H9 (cell line): ENCODE results near the gene MYO1E. TPM values are rescaled to one million over a fixed set of nuclear protein-coding genes. Genes with fewer than 3 reads are reported as not detected.

Experiments used
- DNase-seq: peaks from one replicate; pipeline ENCODE4 v3.0.0-alpha.2; 2017
- H2AFZ ChIP-seq: one replicate; pipeline ENCODE4 v1.6.1; 2013; ENCODE audit warnings: mild to moderate bottlenecking, low read length, control low read depth, moderate library complexity
- H2AK5ac ChIP-seq: 2 replicates; pipeline ENCODE4 v1.6.1; 2013; ENCODE audit warnings: low read length, control low read depth, mixed read lengths; ENCODE audit not compliant: insufficient read length
- H2BK120ac ChIP-seq: one replicate; pipeline ENCODE4 v1.6.1; 2013; ENCODE audit warnings: low read depth, mild to moderate bottlenecking, low read length, control low read depth, inconsistent platforms; ENCODE audit not compliant: poor library complexity, severe bottlenecking
- H2BK12ac ChIP-seq: 2 replicates; pipeline ENCODE4 v1.6.1; 2013; ENCODE audit warnings: low read length, control low read depth, mixed read lengths, low read depth; ENCODE audit not compliant: insufficient read length
- H2BK15ac ChIP-seq: 2 replicates; pipeline ENCODE4 v1.6.1; 2013; ENCODE audit warnings: low read depth, low read length, control low read depth
- H2BK20ac ChIP-seq: one replicate; pipeline ENCODE4 v1.6.1; 2013; ENCODE audit warnings: low read depth, mild to moderate bottlenecking, low read length, control low read depth, inconsistent platforms; ENCODE audit not compliant: poor library complexity, severe bottlenecking
- H2BK5ac ChIP-seq: 2 replicates; pipeline ENCODE4 v1.6.1; 2013; ENCODE audit warnings: low read length, control low read depth, mixed read lengths; ENCODE audit not compliant: insufficient read length
- H3K14ac ChIP-seq: 2 replicates; pipeline ENCODE4 v1.6.1; 2013; ENCODE audit warnings: low read length, control low read depth; ENCODE audit not compliant: insufficient read depth
- H3K18ac ChIP-seq: 2 replicates; pipeline ENCODE4 v1.6.1; 2013; ENCODE audit warnings: low read depth, mild to moderate bottlenecking, mixed read lengths, low read length, control low read depth; ENCODE audit not compliant: insufficient read length
- H3K23ac ChIP-seq: 2 replicates; pipeline ENCODE4 v1.6.1; 2013; ENCODE audit warnings: low read length, control low read depth, mixed read lengths, low read depth; ENCODE audit not compliant: insufficient read length
- H3K23me2 ChIP-seq: 2 replicates; pipeline ENCODE4 v1.6.1; 2013; ENCODE audit warnings: low read depth, mild to moderate bottlenecking, mixed read lengths, low read length, control low read depth; ENCODE audit not compliant: insufficient read length, poor library complexity, severe bottlenecking
- H3K27ac ChIP-seq: 2 replicates; pipeline ENCODE4 v1.5.1; 2013; ENCODE audit warnings: low read length, control low read depth, mixed read lengths, low read depth; ENCODE audit not compliant: insufficient read length
- H3K27me3 ChIP-seq: 2 replicates; pipeline ENCODE4 v1.6.1; 2013; ENCODE audit warnings: low read length, control low read depth, inconsistent platforms; ENCODE audit not compliant: insufficient read depth
- H3K4ac ChIP-seq: 2 replicates; pipeline ENCODE4 v1.6.1; 2013; ENCODE audit warnings: low read depth, mild to moderate bottlenecking, control low read depth, inconsistent platforms, low read length, moderate library complexity
- H3K4me1 ChIP-seq: 2 replicates; pipeline ENCODE4 v1.6.1; 2013; ENCODE audit warnings: low read length, control low read depth, inconsistent platforms; ENCODE audit not compliant: insufficient read depth
- H3K4me2 ChIP-seq: 2 replicates; pipeline ENCODE4 v1.6.1; 2013; ENCODE audit warnings: low read length, control low read depth, mixed read lengths; ENCODE audit not compliant: insufficient read length, insufficient read depth
- H3K56ac ChIP-seq: 2 replicates; pipeline ENCODE4 v1.6.1; 2013; ENCODE audit warnings: low read depth, mild to moderate bottlenecking, mixed read lengths, low read length, control low read depth; ENCODE audit not compliant: insufficient read length
- H3K79me1 ChIP-seq: 2 replicates; pipeline ENCODE4 v1.6.1; 2013; ENCODE audit warnings: low read depth, mild to moderate bottlenecking, moderate library complexity, low read length, control low read depth, inconsistent platforms; ENCODE audit not compliant: insufficient read depth, poor library complexity, severe bottlenecking
- H3K79me2 ChIP-seq: 2 replicates; pipeline ENCODE4 v1.6.1; 2013; ENCODE audit warnings: low read length, control low read depth, inconsistent platforms; ENCODE audit not compliant: insufficient read depth
- H3K9ac ChIP-seq: 2 replicates; pipeline ENCODE4 v1.6.1; 2013; ENCODE audit warnings: low read length, control low read depth, mixed read lengths; ENCODE audit not compliant: insufficient read length; ENCODE audit errors: extremely low read depth
- H3K9me3 ChIP-seq: one replicate; pipeline ENCODE4 v1.6.1; 2013; ENCODE audit warnings: low read depth, low read length, inconsistent platforms; ENCODE audit not compliant: control insufficient read depth
- H3T11ph ChIP-seq: one replicate; pipeline ENCODE4 v1.6.1; 2013; ENCODE audit warnings: mild to moderate bottlenecking, low read length, control low read depth, inconsistent platforms
- H4K20me1 ChIP-seq: one replicate; pipeline ENCODE4 v1.6.1; 2013; ENCODE audit not compliant: control insufficient read depth, insufficient read length, insufficient read depth
- H4K5ac ChIP-seq: 2 replicates; pipeline ENCODE4 v1.6.1; 2013; ENCODE audit warnings: low read depth, mild to moderate bottlenecking, mixed read lengths, low read length, control low read depth; ENCODE audit not compliant: insufficient read length
- H4K8ac ChIP-seq: replicated peaks from 2 replicates; pipeline ENCODE4 v1.6.1; 2013; ENCODE audit warnings: low read length, control low read depth, mixed read lengths, low read depth; ENCODE audit not compliant: insufficient read length
- H4K91ac ChIP-seq: 2 replicates; pipeline ENCODE4 v1.6.1; 2013; ENCODE audit warnings: low read depth, mild to moderate bottlenecking, moderate library complexity, mixed read lengths, low read length, control low read depth; ENCODE audit not compliant: insufficient read length
- H3K27ac Mint-ChIP-seq, 3 experiments: 2 replicates in 2 of 3; 3 replicates in 1 of 3; pipeline ENCODE4 v1.8.0; 2020 to 2021; ENCODE audit warnings: mixed read lengths in 3 of 3, mild to moderate bottlenecking in 1 of 3, moderate library complexity in 1 of 3
- H3K27me3 Mint-ChIP-seq: 2 replicates; pipeline ENCODE4 v1.8.0; 2021; ENCODE audit warnings: low read depth, mild to moderate bottlenecking, moderate library complexity, mixed read lengths
- H3K36me3 Mint-ChIP-seq, 3 experiments: 2 replicates in 2 of 3; 3 replicates in 1 of 3; pipeline ENCODE4 v1.8.0; 2020 to 2021; ENCODE audit warnings: low read depth in 3 of 3, mixed read lengths in 3 of 3; ENCODE audit not compliant: insufficient read depth in 1 of 3
- H3K4me1 Mint-ChIP-seq, 2 experiments: 2 replicates each; pipeline ENCODE4 v1.8.0; 2020; ENCODE audit warnings: mixed read lengths in 2 of 2
- H3K4me3 Mint-ChIP-seq, 2 experiments: 2 replicates in 1 of 2; 3 replicates in 1 of 2; pipeline ENCODE4 v1.8.0; 2020 to 2021; ENCODE audit warnings: mild to moderate bottlenecking in 2 of 2, mixed read lengths in 2 of 2, moderate library complexity in 1 of 2
- H3K9me3 Mint-ChIP-seq, 2 experiments: 2 replicates in 1 of 2; 3 replicates in 1 of 2; pipeline ENCODE4 v1.8.0; 2020; ENCODE audit warnings: mild to moderate bottlenecking in 2 of 2, mixed read lengths in 2 of 2, moderate library complexity in 1 of 2
- WGBS: extraction: QIAGEN DNeasy Blood & Tissue Kit; methylation state at CpG from one replicate; pipeline ENCODE4 v1.1.7; 2013; ENCODE audit warnings: missing lambda C conversion rate, low lambda C conversion rate, mixed read lengths; ENCODE audit not compliant: insufficient read length; ENCODE audit errors: extremely low coverage; 5-methylcytosine and 5-hydroxymethylcytosine counted together
- total RNA-seq: library from RNA; stranded (reverse); gene quantifications from 2 replicates; pipeline ENCODE4 v1.2.1, GENCODE V29; 2021
- TF ChIP-seq, protein P1 (sequence below): fragments of 200-600 bp; sonication (generic); conservative IDR thresholded peaks from 3 replicates; pipeline ENCODE4 v1.8.0; 2021; ENCODE audit warnings: antibody characterized with exemption, mild to moderate bottlenecking

Gene MYO1E
- total RNA-seq, 1 experiment from 2014 or later, result 235 TPM

DNA sequence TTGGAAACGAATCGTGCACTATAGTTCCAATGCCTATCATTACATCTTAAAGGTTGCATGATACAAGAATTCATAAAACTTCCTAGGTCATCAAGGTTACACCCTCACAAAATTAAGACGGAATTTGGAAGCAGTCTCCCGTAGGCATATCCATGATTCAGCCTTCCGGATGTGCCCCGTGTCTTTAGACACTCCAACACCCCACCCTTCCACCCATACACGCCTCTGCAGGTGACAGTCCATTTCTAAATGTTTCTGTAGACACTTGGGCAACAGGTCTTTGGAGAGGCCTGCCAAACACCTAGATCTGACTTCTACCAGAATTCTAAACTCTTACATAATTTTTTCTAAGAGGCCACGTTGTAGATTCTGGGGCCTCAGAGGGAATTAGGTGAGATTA is 116.2 kb downstream of the MYO1E start:
- H3K27me3 ChIP-seq, result no peaks in the 10 kb centered on the region
- no peaks in the 10 kb centered on the region for H3K23me2 ChIP-seq
- no peak overlapping the region for H4K8ac ChIP-seq
- no peaks in the 10 kb centered on the region for H3K4me1 ChIP-seq
- H3K4me3 Mint-ChIP-seq, result no peak overlapping the region
- H3K27ac ChIP-seq, result no peak overlapping the region
- peaks cover 0 to 43% (median 21%) of the 10 kb centered on the region in 3 experiments; a peak in 5 of 7 replicates for H3K36me3 Mint-ChIP-seq
- no peak overlapping the region for H2AFZ ChIP-seq
- no peak for DNase-seq
- H3K4ac ChIP-seq, result no peak overlapping the region
- H2BK20ac ChIP-seq, result no peak overlapping the region
- H3K4me1 Mint-ChIP-seq, result peaks cover 2 to 6% of the 10 kb centered on the region in 2 experiments; a peak in 3 of 4 replicates
- H2BK120ac ChIP-seq, result no peak overlapping the region
- H3K79me2 ChIP-seq, result no peaks in the 10 kb centered on the region
- no peak overlapping the region for H2AK5ac ChIP-seq
- H4K91ac ChIP-seq, result no peak overlapping the region
- WGBS, result no CpG with 5 or more reads among the region's 8 CpGs
- H3K9me3 ChIP-seq, result no peaks in the 10 kb centered on the region
- no peaks in the 10 kb centered on the region for H4K20me1 ChIP-seq
- TF ChIP-seq, protein P1, sequence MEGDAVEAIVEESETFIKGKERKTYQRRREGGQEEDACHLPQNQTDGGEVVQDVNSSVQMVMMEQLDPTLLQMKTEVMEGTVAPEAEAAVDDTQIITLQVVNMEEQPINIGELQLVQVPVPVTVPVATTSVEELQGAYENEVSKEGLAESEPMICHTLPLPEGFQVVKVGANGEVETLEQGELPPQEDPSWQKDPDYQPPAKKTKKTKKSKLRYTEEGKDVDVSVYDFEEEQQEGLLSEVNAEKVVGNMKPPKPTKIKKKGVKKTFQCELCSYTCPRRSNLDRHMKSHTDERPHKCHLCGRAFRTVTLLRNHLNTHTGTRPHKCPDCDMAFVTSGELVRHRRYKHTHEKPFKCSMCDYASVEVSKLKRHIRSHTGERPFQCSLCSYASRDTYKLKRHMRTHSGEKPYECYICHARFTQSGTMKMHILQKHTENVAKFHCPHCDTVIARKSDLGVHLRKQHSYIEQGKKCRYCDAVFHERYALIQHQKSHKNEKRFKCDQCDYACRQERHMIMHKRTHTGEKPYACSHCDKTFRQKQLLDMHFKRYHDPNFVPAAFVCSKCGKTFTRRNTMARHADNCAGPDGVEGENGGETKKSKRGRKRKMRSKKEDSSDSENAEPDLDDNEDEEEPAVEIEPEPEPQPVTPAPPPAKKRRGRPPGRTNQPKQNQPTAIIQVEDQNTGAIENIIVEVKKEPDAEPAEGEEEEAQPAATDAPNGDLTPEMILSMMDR, result no peak
- H3K18ac ChIP-seq, result no peak overlapping the region
- no peaks in the 10 kb centered on the region for H3K79me1 ChIP-seq
- no peak overlapping the region for H3K4me2 ChIP-seq
- no peak overlapping the region for H4K5ac ChIP-seq
- no peak overlapping the region for H3K56ac ChIP-seq
- no peak overlapping the region for H3T11ph ChIP-seq
- H3K23ac ChIP-seq, result no peak overlapping the region
- no peak overlapping the region for H2BK15ac ChIP-seq
- H3K9me3 Mint-ChIP-seq, result no peaks in the 10 kb centered on the region
- H2BK12ac ChIP-seq, result no peak overlapping the region
- no peak overlapping the region for H3K27ac Mint-ChIP-seq
- H3K27me3 Mint-ChIP-seq, result no peaks in the 10 kb centered on the region
- H3K14ac ChIP-seq, result no peak overlapping the region
- H3K9ac ChIP-seq, result no peak overlapping the region
- H2BK5ac ChIP-seq, result no peak overlapping the region
